Esophagus squamous epithelium (tissue), 5 donors: ENCODE results near the gene FANCF. TPM values are rescaled to one million over a fixed set of nuclear protein-coding genes. Genes with fewer than 3 reads are reported as not detected.

Source experiments
- DNase-seq: peaks from one replicate; lab custom pipeline; 2025; lab: John Stamatoyannopoulos, UW
- H3K27ac ChIP-seq, 4 donors: fragments of 200-600 bp; sonication (generic); one replicate each; pipeline ENCODE4 v1.5.1; 2016 to 2019; ENCODE audit warnings: mild to moderate bottlenecking in 1 of 4
- H3K27me3 ChIP-seq, 4 donors: fragments of 200-600 bp; sonication (generic); 1 replicate in 3 of 4; 2 replicates in 1 of 4; pipeline versions ENCODE4 v1.5.1 to v1.6.0; 2017 to 2021; ENCODE audit warnings: antibody characterized with exemption in 1 of 4
- H3K36me3 ChIP-seq, 3 donors: fragments of 200-600 bp; sonication (generic); one replicate each; pipeline ENCODE4 v1.5.1; 2016 to 2019
- H3K4me1 ChIP-seq, 3 donors: fragments of 200-600 bp; sonication (generic); one replicate each; pipeline ENCODE4 v1.5.1; 2017 to 2019
- H3K4me3 ChIP-seq, 4 donors: fragments of 200-600 bp; sonication (generic); 1 replicate in 3 of 4; 2 replicates in 1 of 4; pipeline ENCODE4 v1.5.1; 2016 to 2019; ENCODE audit warnings: mild to moderate bottlenecking in 2 of 4, moderate library complexity in 1 of 4
- H3K9me3 ChIP-seq, 3 donors: fragments of 200-600 bp; sonication (generic); one replicate each; pipeline ENCODE4 v1.5.1; 2016 to 2019
- POLR2A ChIP-seq, 4 donors: fragments of 450-650 bp; IDR thresholded peaks; one replicate each; pipeline ENCODE4 v1.6.1; 2017; ENCODE audit warnings: antibody characterized with exemption in 4 of 4, mild to moderate bottlenecking in 4 of 4, moderate library complexity in 3 of 4
- WGBS, 2 donors: methylation state at CpG; one replicate each; pipeline ENCODE4 v1.1.5; 2018; 5-methylcytosine and 5-hydroxymethylcytosine counted together
- intact Hi-C: fragments of 100-400 bp; cut with DNase I; formaldehyde crosslinking; loops from one replicate; pipeline ENCODE4 v1.15.0; 2022
- total RNA-seq, 4 donors: library from RNA; depleted of rRNA; stranded (reverse); fragments of >200 nt; gene quantifications; one replicate each; pipeline ENCODE4 v1.1.0, GENCODE V29; 2016
- TF ChIP-seq, protein P1 (sequence below), 6 experiments: fragments of 450-650 bp in 4 of 6; fragments of 200-600 bp in 2 of 6; sonication (generic) in 2 of 6; IDR thresholded peaks; one replicate each; pipeline ENCODE4 v1.5.1; 2016 to 2019; ENCODE audit warnings: antibody characterized with exemption in 6 of 6, mild to moderate bottlenecking in 4 of 6, moderate library complexity in 4 of 6
- donor health status: DM: yes; HTN: yes; CAD: no.

Gene FANCF
- total RNA-seq, 4 donors from 2014 or later, result 4.4 to 9.1 (median 6.0) TPM

DNA sequence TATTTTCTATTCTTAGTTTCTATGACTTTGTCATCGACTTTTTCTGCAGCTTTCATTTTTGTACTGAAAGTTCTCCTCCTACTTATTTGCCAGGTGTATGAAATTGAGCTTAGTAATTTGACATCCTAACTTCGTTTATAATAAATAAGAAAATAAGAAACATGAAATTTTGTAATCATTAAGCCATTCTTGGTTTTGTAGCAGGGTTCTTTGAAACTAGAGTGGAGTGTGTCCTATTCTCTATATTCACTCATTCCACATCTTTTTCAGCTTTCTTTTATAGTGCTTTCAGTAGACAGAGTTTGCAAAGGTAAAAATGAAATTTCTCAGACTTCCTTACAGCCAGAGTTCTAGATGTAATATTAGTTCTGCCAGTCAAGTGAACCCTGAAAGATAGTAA lies 47.8 kb downstream of the FANCF start:
- Histone ChIP-seq H3K36me3 (no peaks in the 10 kb centered on the region), H3K4me1 (no peaks in the 10 kb centered on the region), H3K4me3 (no peak overlapping the region), H3K27ac (no peak overlapping the region), H3K27me3 (no peaks in the 10 kb centered on the region), H3K9me3 (no peaks in the 10 kb centered on the region)
- no peak for DNase-seq
- intact Hi-C loops, result no loop called here
- no peak for TF ChIP-seq POLR2A (IDR thresholded peaks at IDR 0.05)
- TF ChIP-seq, protein P1, sequence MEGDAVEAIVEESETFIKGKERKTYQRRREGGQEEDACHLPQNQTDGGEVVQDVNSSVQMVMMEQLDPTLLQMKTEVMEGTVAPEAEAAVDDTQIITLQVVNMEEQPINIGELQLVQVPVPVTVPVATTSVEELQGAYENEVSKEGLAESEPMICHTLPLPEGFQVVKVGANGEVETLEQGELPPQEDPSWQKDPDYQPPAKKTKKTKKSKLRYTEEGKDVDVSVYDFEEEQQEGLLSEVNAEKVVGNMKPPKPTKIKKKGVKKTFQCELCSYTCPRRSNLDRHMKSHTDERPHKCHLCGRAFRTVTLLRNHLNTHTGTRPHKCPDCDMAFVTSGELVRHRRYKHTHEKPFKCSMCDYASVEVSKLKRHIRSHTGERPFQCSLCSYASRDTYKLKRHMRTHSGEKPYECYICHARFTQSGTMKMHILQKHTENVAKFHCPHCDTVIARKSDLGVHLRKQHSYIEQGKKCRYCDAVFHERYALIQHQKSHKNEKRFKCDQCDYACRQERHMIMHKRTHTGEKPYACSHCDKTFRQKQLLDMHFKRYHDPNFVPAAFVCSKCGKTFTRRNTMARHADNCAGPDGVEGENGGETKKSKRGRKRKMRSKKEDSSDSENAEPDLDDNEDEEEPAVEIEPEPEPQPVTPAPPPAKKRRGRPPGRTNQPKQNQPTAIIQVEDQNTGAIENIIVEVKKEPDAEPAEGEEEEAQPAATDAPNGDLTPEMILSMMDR (IDR thresholded peaks at IDR 0.05), result no peak
- 29 to 66% methylated on average over 2 of the region's 2 CpGs for WGBS, 2 donors

Other genes with a start within 250 kb of the FANCF start
- 1 to 10 TPM in 3 of 4 donors, under 1 TPM in 1; 0.15 to 4.0 (median 2.5) TPM for gene GAS2, start 40.8 kb upstream of the FANCF start, total RNA-seq
- 10 to 100 TPM in 1 of 4 donors, 1 to 10 TPM in 3; 6.1 to 11.3 (median 8.0) TPM for gene SVIP, start 204.0 kb upstream of the FANCF start, total RNA-seq
- gene CCDC179, start 234.7 kb upstream of the FANCF start, total RNA-seq, result not detected